Lower lobe of right lung (tissue), 2 donors: ENCODE measurements around the gene ADAM15. TPM values are rescaled to one million over a fixed set of nuclear protein-coding genes. Genes with fewer than 3 reads are reported as not detected.
A peak's percentile ranks its signal among the peaks of the same experiment; 100 is the strongest.

ENCODE experiments used
- ATAC-seq, 2 donors: fragments of 200-7000 bp; cut with Tn5 transposase; one replicate each; pipeline ENCODE4 v1.9.1; 2020 to 2022; ENCODE audit warnings: mild to moderate bottlenecking in 2 of 2, moderate library complexity in 2 of 2
- DNase-seq: peaks from one replicate; pipeline ENCODE4 v3.0.0-alpha.2; 2020
- H3K27ac ChIP-seq: fragments of 200-600 bp; one replicate; pipeline ENCODE4 v1.8.0; 2022
- H3K27me3 ChIP-seq: fragments of 200-600 bp; one replicate; pipeline ENCODE4 v1.8.0; 2022; ENCODE audit warnings: low read depth
- H3K36me3 ChIP-seq: fragments of 200-600 bp; one replicate; pipeline ENCODE4 v1.8.0; 2022; ENCODE audit warnings: mild to moderate bottlenecking
- H3K4me1 ChIP-seq: fragments of 200-600 bp; one replicate; pipeline ENCODE4 v1.8.0; 2022
- H3K4me3 ChIP-seq: fragments of 200-600 bp; one replicate; pipeline ENCODE4 v1.8.0; 2022; ENCODE audit warnings: mild to moderate bottlenecking
- H3K9me3 ChIP-seq: fragments of 200-600 bp; one replicate; pipeline ENCODE4 v1.8.0; 2022
- intact Hi-C: fragments of 100-400 bp; cut with DNase I; formaldehyde crosslinking; loops from one replicate; pipeline ENCODE4 v1.11.0; 2022
- total RNA-seq: library from RNA; stranded (reverse); fragmentation: NEBNext Ultra II Directional; extraction: Animal tissue kit (Norgen Biotek cat#: 25700); gene quantifications from one replicate; pipeline ENCODE4 v1.2.1, GENCODE V29; 2021
- TF ChIP-seq, protein P1 (sequence below): fragments of 200-600 bp; IDR thresholded peaks from one replicate; pipeline ENCODE4 v1.8.0; 2022; ENCODE audit warnings: antibody characterized with exemption, mild to moderate bottlenecking
- donor health status: DM: no; HTN: yes; CAD: no; lungs with severe emphysema.

ADAM15 gene
- total RNA-seq, 1 donor from 2014 or later: 121 TPM

DNA sequence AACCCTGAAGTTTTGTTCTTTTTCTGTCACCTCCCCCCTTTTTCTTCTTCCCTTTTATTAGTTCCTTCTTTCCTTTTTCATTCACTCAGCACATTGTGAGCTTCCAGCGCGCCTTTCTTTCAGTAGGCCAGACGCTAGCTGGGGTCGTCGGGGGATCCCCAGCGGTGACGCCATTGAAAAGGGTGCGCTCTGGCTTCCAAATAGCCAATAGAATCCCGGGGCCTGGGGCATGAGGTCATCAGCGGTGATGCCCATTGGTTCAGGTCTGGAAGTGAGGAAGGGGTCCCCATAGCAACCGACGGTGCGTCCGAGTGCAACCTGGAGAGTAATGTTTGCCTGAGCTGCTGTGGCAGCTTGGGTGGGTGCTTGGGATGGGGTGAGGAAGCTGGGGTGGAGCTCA lies 20.6 kb downstream of the ADAM15 start:
- Histone ChIP-seq H3K4me1 (peaks cover 20% of the 10 kb centered on the region), H3K9me3 (no peaks in the 10 kb centered on the region), H3K27me3 (no peaks in the 10 kb centered on the region), H3K36me3 (peaks cover 7% of the 10 kb centered on the region), H3K27ac (no peak overlapping the region), H3K4me3 (peak overlapping the region; percentile 55)
- intact Hi-C loops: no loop called here
- ATAC-seq (no peak), DNase-seq (no peak)
- TF ChIP-seq, protein P1, sequence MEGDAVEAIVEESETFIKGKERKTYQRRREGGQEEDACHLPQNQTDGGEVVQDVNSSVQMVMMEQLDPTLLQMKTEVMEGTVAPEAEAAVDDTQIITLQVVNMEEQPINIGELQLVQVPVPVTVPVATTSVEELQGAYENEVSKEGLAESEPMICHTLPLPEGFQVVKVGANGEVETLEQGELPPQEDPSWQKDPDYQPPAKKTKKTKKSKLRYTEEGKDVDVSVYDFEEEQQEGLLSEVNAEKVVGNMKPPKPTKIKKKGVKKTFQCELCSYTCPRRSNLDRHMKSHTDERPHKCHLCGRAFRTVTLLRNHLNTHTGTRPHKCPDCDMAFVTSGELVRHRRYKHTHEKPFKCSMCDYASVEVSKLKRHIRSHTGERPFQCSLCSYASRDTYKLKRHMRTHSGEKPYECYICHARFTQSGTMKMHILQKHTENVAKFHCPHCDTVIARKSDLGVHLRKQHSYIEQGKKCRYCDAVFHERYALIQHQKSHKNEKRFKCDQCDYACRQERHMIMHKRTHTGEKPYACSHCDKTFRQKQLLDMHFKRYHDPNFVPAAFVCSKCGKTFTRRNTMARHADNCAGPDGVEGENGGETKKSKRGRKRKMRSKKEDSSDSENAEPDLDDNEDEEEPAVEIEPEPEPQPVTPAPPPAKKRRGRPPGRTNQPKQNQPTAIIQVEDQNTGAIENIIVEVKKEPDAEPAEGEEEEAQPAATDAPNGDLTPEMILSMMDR: no peak

DNA sequence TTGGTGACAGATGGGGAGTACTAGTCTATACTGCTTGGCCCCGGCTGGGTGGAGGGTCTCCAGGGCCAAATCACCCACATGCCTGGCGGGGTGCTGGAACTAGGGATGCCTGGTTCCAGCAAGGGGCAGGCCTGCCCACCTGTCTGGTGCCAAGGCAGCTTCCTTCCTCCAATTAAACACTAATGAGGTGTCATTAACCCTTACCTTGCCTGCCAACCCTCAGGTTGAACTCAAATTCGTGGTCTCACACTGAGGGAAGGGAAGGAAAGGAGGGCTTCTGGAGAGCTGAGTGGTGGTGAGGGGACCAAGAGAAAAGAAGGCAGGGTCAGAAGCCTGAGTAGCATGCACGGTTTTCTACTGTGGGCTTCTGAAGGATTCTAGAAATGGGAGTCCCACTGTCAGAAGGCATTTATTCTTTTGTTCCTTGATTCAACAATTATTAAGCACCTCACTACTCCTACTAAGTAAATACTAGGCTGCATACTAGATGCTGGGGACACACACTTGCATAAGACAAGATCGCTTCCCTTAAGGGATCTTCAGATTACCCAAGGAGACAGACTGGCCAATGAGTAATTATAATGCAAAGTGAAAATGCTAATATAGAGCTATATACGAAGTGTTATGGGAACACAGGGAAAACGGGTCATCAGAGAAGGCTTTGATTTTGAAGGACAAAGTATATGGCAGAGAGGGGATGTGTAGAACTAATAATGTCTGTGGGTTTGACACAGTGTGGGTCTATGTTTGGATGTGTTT lies 21.6 kb downstream of the ADAM15 start:
- no peak overlapping the region for H3K27ac ChIP-seq
- no peak for ATAC-seq
- TF ChIP-seq, protein P1: no peak
- H3K4me3 ChIP-seq: no peak overlapping the region
- no peaks in the 10 kb centered on the region for H3K27me3 ChIP-seq
- H3K4me1 ChIP-seq: peaks cover 20% of the 10 kb centered on the region
- H3K9me3 ChIP-seq: no peaks in the 10 kb centered on the region
- DNase-seq: no peak
- peaks cover 7% of the 10 kb centered on the region for H3K36me3 ChIP-seq
- intact Hi-C loops: no loop called here

DNA sequence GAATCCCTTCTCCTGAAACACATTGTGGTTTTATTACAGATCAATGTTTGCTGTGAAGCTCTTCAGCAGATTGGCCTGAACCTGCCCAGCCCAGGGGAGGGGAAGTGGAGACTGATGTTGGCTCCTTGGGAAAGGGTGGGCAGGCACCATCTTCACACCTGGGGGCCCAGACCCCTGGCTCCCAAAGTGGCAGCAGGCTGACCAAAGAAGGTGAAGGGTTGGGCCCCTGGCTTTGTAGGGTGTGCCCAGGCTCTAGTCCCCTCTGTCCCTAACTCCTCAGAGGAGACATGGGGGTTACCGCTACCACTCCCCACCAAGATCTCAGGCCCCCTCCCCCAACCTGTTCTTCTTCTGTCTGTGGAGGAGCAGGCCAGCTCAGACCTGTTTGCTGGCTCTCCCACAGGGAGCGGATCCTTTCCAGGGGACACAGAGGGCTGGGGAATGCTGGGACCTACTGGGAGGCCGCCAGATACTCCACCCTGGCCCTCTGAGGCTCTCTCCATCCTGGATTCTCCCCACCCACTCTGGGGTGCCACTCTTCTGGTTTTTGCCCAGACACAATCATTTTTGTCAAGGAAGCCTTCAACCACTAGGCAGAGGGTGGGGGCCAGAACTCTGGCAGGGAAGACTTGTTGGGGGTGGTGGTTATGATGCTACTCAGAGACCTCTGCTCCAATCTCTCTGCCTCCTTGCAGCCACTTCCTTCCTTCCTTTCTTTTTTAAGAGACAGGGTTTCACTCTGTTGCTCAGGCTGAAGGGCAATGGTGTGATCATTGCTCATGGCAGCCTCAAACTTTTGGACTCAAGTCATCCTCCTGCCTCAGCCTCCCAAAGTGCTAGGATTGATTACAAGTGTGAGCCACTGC lies 22.5 kb downstream of the ADAM15 start:
- Histone ChIP-seq H3K27ac (no peak overlapping the region), H3K27me3 (no peaks in the 10 kb centered on the region), H3K4me3 (no peak overlapping the region), H3K36me3 (peaks cover 7% of the 10 kb centered on the region), H3K9me3 (no peaks in the 10 kb centered on the region), H3K4me1 (peaks cover 20% of the 10 kb centered on the region)
- DNase-seq: no peak
- intact Hi-C loops: no loop called here
- no peak for ATAC-seq
- TF ChIP-seq, protein P1: no peak

DNA sequence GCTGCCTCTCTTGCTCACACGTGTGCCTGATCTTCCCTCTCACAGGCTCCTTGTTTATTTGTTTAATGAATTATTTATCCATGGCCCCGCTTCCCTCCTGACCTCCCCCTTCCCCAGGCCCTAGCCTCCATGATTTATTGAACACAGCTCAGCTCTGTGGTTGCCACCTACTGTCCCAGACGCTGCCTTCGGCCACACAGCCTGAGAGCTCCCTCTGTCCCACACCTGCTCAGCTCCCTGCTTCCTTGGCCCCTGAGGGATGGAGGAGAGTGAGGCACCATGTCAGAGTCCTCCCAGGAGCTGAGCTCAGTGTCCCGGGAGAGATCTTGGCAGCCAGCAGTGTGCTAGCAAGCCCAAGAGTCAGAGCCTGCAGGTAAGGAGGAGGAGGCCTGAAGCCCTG lies 24.4 kb downstream of the ADAM15 start:
- ATAC-seq (no peak), DNase-seq (no peak)
- intact Hi-C loops: no loop called here
- Histone ChIP-seq H3K9me3 (no peaks in the 10 kb centered on the region), H3K4me1 (peaks cover 32% of the 10 kb centered on the region), H3K27me3 (peaks cover 16% of the 10 kb centered on the region), H3K36me3 (no peaks in the 10 kb centered on the region), H3K27ac (no peak overlapping the region), H3K4me3 (no peak overlapping the region)
- TF ChIP-seq, protein P1: no peak

DNA sequence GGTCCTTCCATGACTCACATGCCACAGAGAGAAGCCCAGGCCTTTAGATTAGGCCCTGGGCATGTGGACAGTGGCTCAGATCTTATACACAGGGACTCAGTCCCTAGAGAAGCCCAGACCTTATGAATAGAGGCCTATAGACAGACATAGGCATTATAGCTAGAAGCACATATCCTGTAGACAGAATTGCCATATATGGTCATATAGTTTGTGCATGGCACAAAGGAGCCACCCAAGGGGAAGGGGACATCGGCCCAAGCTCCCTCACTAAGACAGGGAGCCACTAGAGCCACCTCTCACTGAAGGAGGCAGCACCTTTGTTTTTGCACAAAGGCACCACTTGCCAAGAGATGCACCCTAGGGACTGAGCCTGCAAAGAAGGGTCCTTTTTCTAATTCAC lies 25.3 kb downstream of the ADAM15 start:
- Histone ChIP-seq H3K27me3 (peaks cover 24% of the 10 kb centered on the region), H3K4me1 (peaks cover 32% of the 10 kb centered on the region), H3K27ac (no peak overlapping the region), H3K36me3 (no peaks in the 10 kb centered on the region), H3K9me3 (no peaks in the 10 kb centered on the region), H3K4me3 (no peak overlapping the region)
- no peak for ATAC-seq
- TF ChIP-seq, protein P1: no peak
- intact Hi-C loops: no loop called here
- DNase-seq: no peak
